Measurements from ENCODE around the gene CUL5. TPM values are rescaled to one million over a fixed set of nuclear protein-coding genes. Genes with fewer than 3 reads are reported as not detected.
"Not testable (repeated sequence)": the region's sequence is repeated elsewhere in the genome, so short reads cannot be mapped to it uniquely, and the experiment has no call there.

CUL5 gene
- total RNA-seq, 1 experiment from 2014 or later, result 37.7 TPM

DNA sequence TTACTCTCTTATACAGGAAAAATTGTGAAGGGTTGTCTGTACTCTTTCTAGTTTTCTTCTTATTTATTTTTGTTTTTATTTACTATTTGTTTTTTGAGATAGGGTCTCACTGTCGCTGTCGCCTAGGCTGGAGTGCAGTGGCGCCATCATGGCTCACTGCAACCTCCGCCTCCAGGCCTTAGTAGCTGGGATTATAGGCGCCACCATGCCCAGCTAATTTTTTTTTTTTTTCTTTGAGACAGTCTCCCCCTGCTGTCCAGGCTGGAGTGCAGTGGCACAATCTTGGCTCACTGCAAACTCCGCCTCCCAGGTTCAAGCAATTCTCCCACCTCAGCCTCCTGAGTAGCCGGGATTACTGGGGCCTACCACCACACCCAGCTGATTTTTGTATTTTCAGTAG, 18.4 kb downstream of the CUL5 start:
- no peak overlapping the region for H4K91ac ChIP-seq (ENCODE audit: insufficient read length, low read depth, low read length)
- Mint-ChIP-seq H3K36me3 (ENCODE audit: insufficient read depth in 1 of 3, low read depth in 3 of 3) (peaks cover 7 to 18% (median 10%) of the 10 kb centered on the region in 3 experiments; a peak in 6 of 7 replicates), H3K27ac (no peak overlapping the region), H3K27me3 (ENCODE audit: low read depth) (no peaks in the 10 kb centered on the region), H3K4me1 (peaks cover 17 to 34% of the 10 kb centered on the region in 2 experiments), H3K4me3 (no peak overlapping the region), H3K9me3 (no peaks in the 10 kb centered on the region)
- no peak overlapping the region for H2BK120ac ChIP-seq (ENCODE audit: low read depth, low read length, poor library complexity, severe bottlenecking)
- H4K5ac ChIP-seq (ENCODE audit: insufficient read length, low read depth, low read length), result no peak overlapping the region
- H2BK15ac ChIP-seq (ENCODE audit: low read depth, low read length), result no peak overlapping the region
- H4K8ac ChIP-seq (replicated peaks; ENCODE audit: insufficient read length, low read depth, low read length), result no peak overlapping the region
- H3K79me1 ChIP-seq (ENCODE audit: insufficient read depth, low read depth, low read length, poor library complexity, severe bottlenecking), result peaks cover 9% of the 10 kb centered on the region
- peaks cover 8% of the 10 kb centered on the region; the same call in 1 of the 2 replicates for H3K79me2 ChIP-seq (ENCODE audit: insufficient read depth, low read length)
- no peak overlapping the region for H2BK12ac ChIP-seq (ENCODE audit: insufficient read length, low read depth, low read length)
- no peak overlapping the region for H3K4me2 ChIP-seq (ENCODE audit: insufficient read depth, insufficient read length, low read length)
- H3K27me3 ChIP-seq (ENCODE audit: insufficient read depth, low read length), result no peaks in the 10 kb centered on the region
- no peaks in the 10 kb centered on the region for H3K9me3 ChIP-seq (ENCODE audit: control insufficient read depth, low read depth, low read length)
- no peak overlapping the region for H3K27ac ChIP-seq (ENCODE audit: insufficient read length, low read depth, low read length)
- H3T11ph ChIP-seq (ENCODE audit: low read length), result no peak overlapping the region
- H2AFZ ChIP-seq (ENCODE audit: low read length), result no peak overlapping the region
- no peak overlapping the region for H2AK5ac ChIP-seq (ENCODE audit: insufficient read length, low read length)
- H4K20me1 ChIP-seq (ENCODE audit: control insufficient read depth, insufficient read depth, insufficient read length), result no peaks in the 10 kb centered on the region
- H3K23ac ChIP-seq (ENCODE audit: insufficient read length, low read depth, low read length), result no peak overlapping the region
- H3K18ac ChIP-seq (ENCODE audit: insufficient read length, low read depth, low read length), result no peak overlapping the region
- H3K4ac ChIP-seq (ENCODE audit: low read depth, low read length), result no peak overlapping the region
- no peak overlapping the region for H2BK5ac ChIP-seq (ENCODE audit: insufficient read length, low read length)
- H3K4me1 ChIP-seq (ENCODE audit: insufficient read depth, low read length), result no peaks in the 10 kb centered on the region; the same call in 1 of the 2 replicates
- no peaks in the 10 kb centered on the region for H3K23me2 ChIP-seq (ENCODE audit: insufficient read length, low read depth, low read length, poor library complexity, severe bottlenecking)
- TF ChIP-seq CTCF (conservative IDR thresholded peaks at IDR 0.05), result peak; percentile 53; the same call in 2 of the 3 replicates
- no peak overlapping the region for H3K14ac ChIP-seq (ENCODE audit: insufficient read depth, low read length)
- H3K9ac ChIP-seq (ENCODE audit: extremely low read depth, insufficient read length, low read length), result no peak overlapping the region
- no peak overlapping the region for H2BK20ac ChIP-seq (ENCODE audit: low read depth, low read length, poor library complexity, severe bottlenecking)
- no peak overlapping the region for H3K56ac ChIP-seq (ENCODE audit: insufficient read length, low read depth, low read length)
- no CpG with 5 or more reads among the region's 7 CpGs for WGBS (ENCODE audit: extremely low coverage, insufficient read length, low lambda C conversion rate)
- no peak for DNase-seq

GRCh38 chr11:108028822-108029441, 20.2 kb downstream of the CUL5 start:
- not testable (repeated sequence) for H3K23me2 ChIP-seq (ENCODE audit: insufficient read length, low read depth, low read length, poor library complexity, severe bottlenecking); H3K56ac ChIP-seq (ENCODE audit: insufficient read length, low read depth, low read length); H3K23ac ChIP-seq (ENCODE audit: insufficient read length, low read depth, low read length); H4K8ac ChIP-seq (replicated peaks; ENCODE audit: insufficient read length, low read depth, low read length); H3K9me3 Mint-ChIP-seq; H2AFZ ChIP-seq (ENCODE audit: low read length); H2BK15ac ChIP-seq (ENCODE audit: low read depth, low read length); H3K79me1 ChIP-seq (ENCODE audit: insufficient read depth, low read depth, low read length, poor library complexity, severe bottlenecking); H3K27me3 Mint-ChIP-seq (ENCODE audit: low read depth); H2BK120ac ChIP-seq (ENCODE audit: low read depth, low read length, poor library complexity, severe bottlenecking); H3T11ph ChIP-seq (ENCODE audit: low read length); H3K27me3 ChIP-seq (ENCODE audit: insufficient read depth, low read length); H3K9ac ChIP-seq (ENCODE audit: extremely low read depth, insufficient read length, low read length); H2BK5ac ChIP-seq (ENCODE audit: insufficient read length, low read length); H4K91ac ChIP-seq (ENCODE audit: insufficient read length, low read depth, low read length); H3K9me3 ChIP-seq (ENCODE audit: control insufficient read depth, low read depth, low read length); H4K5ac ChIP-seq (ENCODE audit: insufficient read length, low read depth, low read length); H3K4me1 ChIP-seq (ENCODE audit: insufficient read depth, low read length); H3K14ac ChIP-seq (ENCODE audit: insufficient read depth, low read length); H3K4me2 ChIP-seq (ENCODE audit: insufficient read depth, insufficient read length, low read length); H3K79me2 ChIP-seq (ENCODE audit: insufficient read depth, low read length); DNase-seq; H2BK20ac ChIP-seq (ENCODE audit: low read depth, low read length, poor library complexity, severe bottlenecking); H3K27ac ChIP-seq (ENCODE audit: insufficient read length, low read depth, low read length); H3K4me3 Mint-ChIP-seq; H4K20me1 ChIP-seq (ENCODE audit: control insufficient read depth, insufficient read depth, insufficient read length); H2BK12ac ChIP-seq (ENCODE audit: insufficient read length, low read depth, low read length); H2AK5ac ChIP-seq (ENCODE audit: insufficient read length, low read length); H3K18ac ChIP-seq (ENCODE audit: insufficient read length, low read depth, low read length); H3K4ac ChIP-seq (ENCODE audit: low read depth, low read length)
- Mint-ChIP-seq H3K4me1 (peaks cover 17 to 45% of the 10 kb centered on the region in 2 experiments), H3K27ac (peak overlapping the region in 1 of 3 experiments; percentile 91; a peak in 2 of 7 replicates), H3K36me3 (ENCODE audit: insufficient read depth in 1 of 3, low read depth in 3 of 3) (peaks cover 9 to 21% (median 10%) of the 10 kb centered on the region in 3 experiments; a peak in 5 of 7 replicates)
- WGBS (ENCODE audit: extremely low coverage, insufficient read length, low lambda C conversion rate), result no CpG with 5 or more reads among the region's 2 CpGs
